Measurements from ENCODE around the gene SLMAP.
"Not testable (repeated sequence)": the region's sequence is repeated elsewhere in the genome, so short reads cannot be mapped to it uniquely, and the experiment has no call there.

The SLMAP gene

DNA sequence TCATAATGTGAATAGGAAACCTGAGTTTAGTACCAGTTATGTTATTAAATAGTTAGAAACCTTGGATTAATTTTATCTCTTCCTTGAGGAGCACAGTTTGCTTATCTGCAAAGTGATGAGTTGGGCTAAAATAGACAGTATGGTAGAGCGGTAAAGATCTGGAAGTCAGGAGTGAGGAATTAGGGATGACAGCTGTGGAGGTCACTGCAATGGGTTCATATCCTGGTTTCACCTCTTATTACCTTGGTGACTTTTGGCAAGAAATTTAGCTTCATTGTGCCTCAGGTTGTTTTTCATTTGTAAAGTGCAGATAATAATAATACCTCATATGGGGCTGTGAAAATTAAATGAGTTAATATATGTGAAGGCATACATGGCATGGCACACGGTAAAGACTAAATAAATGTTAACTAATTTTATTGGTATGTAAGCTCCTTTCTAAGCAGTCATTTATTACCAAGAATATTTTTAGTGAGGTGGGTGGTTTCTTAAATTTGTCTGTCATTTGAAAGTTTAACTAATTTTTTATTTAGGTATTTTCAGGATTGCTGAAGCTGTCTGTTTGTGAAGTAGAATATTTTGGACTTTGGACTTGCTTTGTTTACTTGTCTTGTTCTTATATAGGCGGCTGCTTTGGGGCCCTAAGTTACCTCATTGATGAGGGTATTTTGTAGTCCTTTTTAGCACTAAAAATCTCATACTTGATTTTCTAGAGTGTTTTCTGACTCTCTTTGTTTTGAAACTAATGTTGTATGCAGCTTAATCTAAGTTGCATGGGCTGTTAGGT lies 41.8 kb downstream of the SLMAP start:
- DNase-seq: no peak

DNA sequence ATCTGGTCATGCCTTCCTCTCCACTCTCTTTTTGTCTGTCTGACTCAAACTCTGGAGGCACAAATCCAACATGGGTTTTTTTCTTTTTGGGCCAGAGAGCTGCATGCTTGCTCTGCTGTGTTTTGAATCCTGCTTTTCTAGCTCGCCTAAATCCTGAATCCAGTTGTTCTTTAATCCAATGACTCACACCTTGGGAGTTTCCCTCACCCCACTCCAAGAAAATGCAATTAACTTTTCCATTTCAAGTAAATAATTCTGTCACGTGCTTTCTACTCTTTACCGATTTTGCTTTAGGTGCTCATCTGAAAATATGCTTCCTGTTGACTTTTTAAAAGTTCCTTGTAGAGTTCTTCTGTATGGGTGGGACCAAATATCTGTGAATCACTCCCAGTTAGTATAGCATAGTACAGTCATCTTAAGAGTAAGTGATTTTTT lies 47.6 kb downstream of the SLMAP start:
- DNase-seq: peak in 1 of 2 donors; percentile 43

DNA sequence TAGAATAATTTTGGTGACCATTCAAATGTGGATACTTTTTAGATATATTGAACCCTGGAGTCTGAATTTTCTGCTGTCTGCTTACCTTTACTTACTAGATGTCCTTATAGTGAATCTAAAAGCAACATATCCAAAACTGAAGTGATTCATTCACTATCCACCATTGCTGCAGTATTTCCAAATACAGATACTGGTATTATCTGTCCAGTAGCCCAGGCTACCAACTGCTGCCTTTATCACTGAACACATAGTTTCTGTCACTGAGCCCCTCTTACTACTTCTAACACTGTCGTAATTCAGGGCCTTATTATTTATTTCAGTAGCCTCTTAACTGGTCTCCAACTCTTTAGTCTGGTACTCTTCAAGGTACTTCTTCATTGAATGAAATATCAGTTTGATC lies 49.2 kb downstream of the SLMAP start:
- no peak for DNase-seq

DNA sequence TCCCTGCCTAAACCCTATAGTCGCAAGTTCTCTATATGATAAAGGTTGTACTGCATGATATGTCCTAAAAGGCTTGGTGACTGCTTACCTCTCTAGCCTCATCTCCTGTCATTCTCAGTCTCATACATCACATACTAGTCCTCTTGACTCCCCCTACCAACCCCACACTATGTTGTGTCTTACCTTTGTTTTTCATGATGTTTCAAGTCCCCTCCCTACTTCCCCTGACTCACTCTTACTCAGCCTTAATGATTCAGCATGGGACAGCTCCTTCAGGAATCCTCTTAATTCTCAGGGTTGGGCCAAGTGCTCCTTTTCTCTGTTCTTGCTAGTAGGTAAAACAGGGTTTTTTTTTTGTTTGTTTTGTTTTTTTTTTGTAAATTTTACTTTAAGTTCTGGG lies 49.6 kb downstream of the SLMAP start:
- no peak for DNase-seq

DNA sequence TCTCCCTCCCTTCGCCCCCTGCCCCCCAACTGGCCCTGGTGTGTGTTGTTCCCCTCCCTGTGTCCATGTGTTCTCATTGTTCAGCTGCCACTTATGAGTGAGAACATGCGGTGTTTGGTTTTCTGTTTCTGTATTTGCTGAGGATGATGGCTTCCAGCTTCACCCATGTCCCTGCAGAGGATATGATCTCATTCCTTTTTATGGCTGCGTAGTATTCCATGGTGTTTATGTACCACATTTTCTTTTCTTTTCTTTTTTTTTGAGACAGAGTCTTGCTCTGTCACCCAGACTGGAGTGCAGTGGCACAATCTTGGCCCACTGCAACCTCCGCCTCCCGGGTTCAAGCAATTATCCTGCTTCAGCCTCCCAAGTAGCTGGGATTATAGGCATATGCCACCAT lies 50.1 kb downstream of the SLMAP start:
- DNase-seq: not testable (repeated sequence)

DNA sequence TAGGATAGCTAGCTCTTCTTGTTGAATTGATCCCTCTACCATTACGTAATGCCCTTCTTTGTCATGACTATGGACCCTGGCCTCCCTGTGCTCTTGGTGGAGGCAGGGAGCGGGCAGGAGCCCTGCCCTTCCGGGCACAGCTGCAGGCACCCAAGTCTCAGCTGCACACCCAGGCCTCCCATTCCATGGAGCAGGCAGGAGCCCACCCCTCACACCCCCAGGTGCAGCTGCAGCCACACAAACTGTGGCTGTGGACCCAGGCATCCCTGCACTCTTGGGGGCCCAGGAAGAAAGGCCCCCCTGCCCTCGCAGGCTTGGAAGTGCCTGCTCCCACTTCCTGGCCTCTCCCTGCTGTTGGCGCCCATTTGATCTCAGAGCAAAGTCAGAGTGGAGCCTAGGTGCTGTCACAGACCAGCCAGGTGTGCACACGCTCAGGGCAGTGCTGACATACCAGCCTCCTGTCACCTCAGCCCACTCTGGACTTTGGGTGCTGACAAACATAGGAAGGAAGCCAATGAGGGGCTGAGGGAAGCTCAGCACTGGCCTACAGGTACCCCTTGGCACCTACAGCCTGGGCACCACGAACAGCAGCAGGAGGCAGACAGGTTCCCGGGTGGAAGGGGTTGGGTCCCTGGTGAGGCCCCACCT lies 53.0 kb downstream of the SLMAP start:
- DNase-seq: no peak

DNA sequence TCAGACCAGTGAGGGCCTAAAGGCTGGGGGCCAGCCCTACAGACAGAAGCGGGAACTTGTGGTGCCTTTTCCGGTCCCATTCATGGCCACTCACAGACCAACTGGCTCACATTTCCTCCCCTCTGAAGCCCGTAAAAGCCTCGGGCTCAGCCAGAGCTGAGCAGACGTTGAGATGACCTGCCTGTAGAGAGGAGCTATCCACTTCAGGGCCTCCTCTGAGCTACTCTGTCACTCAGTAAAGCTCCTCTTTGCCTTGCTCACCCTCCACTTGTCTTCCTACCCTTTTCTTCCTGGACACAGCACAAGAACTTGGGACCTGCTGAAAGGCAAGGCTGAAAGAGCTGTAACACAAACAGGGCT lies 53.5 kb downstream of the SLMAP start:
- DNase-seq: no peak

DNA sequence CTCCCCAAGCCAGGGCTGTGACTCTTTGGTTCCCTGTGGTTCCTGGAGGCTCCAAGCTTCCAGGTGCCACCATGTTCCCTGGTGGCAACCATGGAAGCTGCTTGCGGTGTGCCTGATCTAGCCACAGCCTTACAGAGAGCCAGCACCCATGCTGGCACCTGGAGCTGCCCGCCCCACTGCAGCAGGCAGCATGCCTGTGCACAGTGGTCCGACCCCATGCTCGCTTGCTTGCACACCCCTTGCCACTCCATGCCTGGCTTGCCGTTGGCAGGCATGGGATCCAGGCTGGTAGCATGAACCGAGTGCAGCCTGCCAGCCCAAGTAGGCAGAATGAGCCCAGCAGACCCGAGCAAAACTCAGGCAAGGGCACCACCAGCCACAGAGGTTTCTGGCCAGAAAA lies 53.9 kb downstream of the SLMAP start:
- DNase-seq: no peak

DNA sequence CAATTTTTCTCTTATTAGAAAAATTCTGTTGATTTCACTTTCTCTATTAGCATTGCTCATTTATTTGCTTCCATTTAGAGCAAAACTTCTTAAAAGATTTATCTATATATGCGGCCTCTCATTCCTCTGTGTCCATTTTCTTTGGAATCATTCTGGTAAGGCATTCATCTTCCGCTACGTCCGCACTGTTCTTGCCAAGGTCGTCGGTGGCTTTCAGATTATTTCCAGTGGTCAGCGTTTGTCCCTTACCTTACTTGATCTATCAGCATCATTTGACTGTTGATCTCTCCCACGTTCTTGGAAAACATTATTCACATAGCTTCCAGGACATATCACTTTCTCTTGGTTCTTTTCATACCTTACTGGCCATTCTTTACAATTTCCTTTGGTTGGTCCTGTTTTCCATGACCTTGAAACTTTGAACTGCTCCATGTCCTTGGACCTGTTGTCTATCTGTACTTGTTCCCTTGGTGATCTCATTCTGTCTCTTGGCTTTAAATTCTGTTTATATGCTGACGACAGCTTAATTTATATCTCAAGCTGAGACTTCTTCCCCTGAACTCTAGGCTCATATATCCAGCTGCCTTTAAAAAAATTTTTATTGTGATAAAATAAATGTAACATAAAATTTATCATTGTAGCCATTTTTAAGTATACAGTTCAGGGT lies 54.5 kb downstream of the SLMAP start:
- DNase-seq: no peak

DNA sequence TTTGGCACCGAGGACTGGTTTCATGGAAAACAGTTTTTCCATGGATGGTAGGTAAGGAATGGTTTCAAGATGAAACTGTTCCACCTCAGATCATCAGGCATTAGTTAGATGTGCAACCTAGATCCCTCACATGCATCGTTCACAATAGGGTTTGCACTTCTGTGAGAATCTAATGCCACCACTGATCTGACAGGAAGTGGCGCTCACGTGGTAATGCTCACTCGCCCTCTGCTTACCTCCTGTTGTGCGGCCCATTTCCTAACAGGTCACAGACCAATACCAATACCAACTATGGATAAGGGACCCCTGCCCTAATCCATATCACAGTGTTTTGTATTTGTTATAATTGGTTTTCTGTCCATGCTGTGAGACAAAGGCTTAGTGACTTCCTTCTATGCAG lies 58.9 kb downstream of the SLMAP start:
- peak; percentile 24 to 56 for DNase-seq

DNA sequence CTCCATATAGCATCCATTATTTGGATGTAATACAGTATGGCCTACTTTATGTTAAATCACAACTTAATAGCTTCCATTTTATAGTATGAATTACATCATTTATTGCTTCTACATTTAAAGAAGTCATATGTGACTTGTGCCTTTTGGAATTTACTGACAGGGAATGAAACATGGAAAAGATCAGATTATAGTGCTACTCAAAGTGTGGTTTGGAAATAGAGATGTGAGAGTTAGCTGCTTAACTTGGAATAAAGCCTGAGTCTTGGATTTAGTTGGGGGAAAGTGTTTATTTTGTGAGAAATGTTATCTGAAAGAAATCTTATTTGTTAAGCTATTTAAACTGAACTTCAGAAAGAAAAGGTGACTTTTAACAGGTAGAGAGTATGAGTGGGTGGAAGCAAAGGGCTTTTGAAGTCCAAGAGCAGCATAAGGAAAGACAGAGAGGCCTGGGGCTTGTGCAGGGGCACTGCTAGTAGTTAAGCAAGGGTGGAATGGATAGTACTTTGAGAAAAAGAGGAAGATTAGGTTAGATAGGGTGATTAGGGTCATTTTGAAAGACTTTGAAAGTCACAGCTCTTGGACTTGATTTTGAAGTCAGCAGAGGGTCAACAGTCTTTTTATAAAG lies 60.5 kb downstream of the SLMAP start:
- DNase-seq: no peak

DNA sequence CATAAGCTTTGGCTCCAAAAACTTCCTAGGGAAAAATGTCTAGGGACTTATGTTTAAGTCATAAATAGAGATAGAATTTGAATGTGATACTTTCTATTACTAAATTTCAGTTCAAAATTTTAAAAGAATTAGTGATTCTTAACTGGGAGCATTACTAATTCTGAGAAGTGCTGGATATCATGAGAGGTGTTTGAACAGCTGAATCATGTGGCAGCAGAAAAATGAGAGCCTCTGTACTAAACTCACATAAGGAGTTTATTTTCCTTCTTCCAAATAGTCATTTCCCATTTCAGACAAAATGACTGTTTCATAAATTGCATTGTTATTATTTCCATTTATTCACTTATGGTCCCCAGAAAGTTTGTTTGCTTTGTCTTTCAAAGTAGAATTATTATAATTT lies 62.7 kb downstream of the SLMAP start:
- no peak for DNase-seq

DNA sequence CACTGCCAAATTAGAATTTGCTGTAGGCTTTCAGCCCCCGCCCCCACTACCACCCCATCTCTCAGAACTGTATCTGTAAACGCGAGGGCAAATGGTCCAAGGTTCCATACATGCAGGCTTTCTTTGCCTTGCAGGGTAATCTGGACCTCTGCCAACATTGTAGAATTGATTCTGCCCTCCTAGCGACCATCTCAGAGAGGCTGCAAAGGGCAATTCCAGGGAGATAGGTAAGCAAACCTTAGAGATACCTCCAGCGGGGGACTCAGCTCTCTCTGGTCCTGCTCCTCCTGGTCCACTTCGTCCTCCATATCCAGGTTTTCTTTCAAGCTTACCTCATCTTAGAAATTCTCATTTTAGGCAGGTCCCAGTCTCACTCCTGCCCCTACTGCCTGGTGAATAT lies 64.4 kb downstream of the SLMAP start:
- DNase-seq: no peak

DNA sequence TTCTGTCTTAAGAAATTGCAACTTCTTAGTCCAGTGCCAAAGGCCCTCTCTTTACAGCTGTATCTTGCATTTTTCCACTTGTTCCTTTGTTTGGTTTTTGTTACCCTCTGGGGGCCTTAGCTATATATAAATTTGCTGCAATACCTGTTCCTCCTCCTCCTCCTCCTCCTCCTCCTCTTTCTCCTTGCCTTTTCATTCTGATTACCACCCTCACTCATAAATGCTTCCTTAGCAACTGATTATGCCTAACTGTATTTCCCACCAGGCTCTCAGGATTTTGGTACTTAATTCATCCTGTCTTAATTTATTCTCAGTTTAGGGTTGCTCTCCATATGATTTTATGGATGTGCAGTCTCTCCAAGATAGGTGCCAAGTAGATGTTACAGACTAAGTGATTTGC lies 65.7 kb downstream of the SLMAP start:
- DNase-seq: no peak

DNA sequence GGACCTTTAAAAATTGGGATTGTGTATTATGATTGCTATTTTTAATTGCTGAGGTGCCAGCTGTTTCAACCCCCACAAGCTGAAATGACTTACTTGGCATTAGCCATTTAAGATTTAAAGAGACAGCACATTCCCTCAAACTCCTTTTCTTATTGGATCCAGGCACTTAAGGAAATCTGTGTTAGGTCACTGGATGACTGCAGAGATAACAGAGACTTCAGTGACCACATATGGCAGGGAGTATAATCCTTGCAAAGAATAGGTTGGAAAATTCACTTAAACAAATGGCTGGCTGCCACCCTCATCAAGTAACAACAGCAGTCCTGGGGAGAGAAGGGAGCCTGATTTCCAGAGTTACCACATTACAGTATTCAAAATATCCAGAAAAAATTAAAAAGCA lies 66.6 kb downstream of the SLMAP start:
- no peak for DNase-seq

DNA sequence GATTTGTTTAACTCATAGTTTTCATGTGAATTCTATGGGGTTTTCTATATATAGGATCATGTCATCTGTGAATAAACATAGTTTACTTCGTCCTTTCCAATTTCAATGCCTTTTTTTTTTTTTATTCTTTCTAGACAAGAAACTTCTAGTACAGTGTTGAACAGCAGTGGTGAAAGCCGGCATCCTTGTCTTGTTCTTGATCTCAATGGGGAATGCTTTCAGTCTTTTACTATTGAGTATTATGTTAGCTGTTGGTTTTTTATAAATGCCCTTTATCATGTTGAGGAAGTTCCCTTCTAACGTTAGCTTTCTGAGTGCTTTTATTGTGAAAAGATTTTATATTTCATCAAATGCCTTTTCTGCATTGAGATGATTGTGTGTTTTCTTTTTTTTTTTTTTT lies 69.0 kb downstream of the SLMAP start:
- no peak for DNase-seq

DNA sequence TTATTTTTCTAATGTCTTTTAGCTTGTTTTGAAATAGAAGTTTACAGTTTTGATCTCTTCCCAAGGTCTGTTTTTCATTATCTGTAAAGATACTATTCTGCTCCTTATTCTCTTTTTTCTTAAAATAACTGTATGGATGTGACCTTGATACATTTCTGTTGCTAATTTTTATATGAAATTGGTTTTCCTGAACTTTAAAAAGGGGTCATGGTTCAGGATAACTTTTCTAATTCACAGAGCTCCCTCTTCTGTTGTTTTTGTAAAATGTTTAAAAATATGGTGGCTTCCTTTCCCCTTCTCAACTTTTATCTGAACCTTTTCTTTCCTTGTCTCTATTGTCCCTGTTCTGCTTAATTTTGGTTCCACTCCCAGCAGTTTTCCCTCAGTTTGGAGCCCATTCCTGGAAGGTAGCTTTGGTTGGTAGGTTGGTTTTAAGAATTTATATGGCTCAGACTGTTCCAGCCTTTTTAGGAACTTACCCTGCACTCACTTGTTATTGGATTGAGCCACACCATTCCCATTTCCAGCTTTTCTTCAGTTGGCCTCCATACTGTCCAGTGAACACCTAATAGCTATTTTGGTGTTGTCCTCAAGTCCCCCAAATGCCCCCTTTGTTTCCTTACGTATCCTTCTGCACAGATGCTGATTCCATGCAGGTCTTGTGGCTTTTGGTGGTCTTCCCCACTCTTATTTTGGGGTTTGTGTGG lies 70.3 kb downstream of the SLMAP start:
- no peak for DNase-seq

DNA sequence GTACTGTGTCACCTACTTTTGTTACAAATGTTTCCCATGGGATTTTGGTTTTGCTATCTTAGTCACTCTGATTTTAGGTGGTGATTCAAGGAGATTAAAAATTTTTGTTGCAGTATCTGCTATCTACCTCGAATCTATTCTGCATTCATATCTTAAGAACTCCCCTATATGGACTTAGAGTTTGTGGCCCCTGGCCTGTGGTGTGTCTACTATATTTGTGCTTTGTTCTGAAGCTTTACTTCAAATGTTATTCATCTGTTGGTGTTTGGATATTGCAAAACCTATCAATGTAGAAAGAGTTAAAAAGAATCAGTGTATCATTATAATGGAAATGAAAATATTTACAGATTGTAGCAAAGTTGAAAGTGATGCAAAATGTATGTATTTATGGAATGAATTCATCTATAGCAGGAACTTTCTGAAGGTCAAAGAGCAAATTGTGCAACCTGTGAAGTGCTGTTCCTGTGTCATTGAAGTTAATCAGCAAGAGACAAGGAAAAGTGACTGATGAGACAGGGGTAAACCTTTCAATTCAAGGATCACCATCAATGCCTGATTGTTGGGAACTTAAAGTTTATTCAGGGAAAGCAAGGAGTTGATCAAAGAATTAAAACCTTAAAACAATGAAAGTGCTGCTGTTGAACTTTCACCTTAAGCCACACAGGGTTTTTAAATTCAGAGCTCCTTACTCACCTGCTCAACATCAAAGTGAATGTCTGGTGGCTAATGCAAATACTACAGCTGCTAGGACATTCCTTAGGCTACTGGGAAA lies 71.0 kb downstream of the SLMAP start:
- DNase-seq: no peak

DNA sequence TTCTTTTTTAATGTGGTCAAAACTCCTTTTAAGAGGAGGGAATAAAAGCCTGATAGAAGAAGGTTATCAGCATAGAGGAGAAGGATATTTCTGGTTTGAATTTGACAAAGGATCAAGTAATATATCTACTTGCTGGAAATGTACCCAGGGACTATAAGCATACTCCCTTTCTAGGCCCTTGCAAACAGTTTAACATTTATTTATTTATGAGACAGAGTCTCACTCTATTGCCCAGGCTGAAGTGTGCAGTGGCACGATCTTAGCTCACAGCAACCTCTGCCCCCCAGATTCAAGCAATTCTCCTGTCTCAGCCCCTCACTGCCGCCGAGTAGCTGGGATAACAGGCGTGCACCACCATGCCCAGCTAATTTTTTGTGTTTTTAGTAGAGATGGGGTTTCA lies 71.6 kb downstream of the SLMAP start:
- no peak for DNase-seq

DNA sequence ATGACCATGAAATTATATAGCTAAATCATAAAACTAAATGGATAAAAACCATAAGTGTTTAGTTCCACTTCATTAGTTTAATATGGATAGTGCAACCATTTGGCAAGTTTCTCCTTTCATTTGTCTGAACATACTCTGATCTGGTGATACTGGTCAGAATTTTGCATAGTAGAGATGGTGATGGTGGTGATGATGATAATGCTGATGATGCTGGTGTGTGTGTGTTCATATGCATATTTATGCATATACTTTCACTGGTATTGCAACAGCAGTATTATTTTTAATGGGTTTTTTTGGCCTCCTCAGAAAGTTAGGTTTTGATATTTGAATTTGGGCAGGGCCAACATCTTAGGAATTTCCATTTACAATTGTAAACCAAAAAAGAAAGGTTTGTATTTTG lies 76.4 kb downstream of the SLMAP start:
- DNase-seq: no peak

DNA sequence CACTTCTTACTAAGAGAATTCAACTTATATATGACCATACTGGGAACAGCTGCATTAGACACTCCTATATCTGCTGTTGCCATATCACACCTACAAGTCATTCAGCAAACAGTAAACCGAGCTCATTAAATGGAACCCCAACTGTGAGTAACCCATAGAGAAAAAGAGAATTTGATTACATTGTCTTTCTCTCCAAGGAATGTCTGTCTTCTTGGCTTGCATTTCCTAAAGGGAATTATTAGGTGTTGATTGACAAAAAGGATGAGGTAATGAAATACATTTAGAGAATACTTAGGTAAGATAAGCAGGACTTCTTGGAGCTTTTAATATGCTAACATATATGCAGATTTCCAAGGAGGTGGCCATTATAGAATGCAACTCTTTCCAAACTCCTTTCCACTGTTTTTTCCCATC lies 76.8 kb downstream of the SLMAP start:
- DNase-seq: no peak

DNA sequence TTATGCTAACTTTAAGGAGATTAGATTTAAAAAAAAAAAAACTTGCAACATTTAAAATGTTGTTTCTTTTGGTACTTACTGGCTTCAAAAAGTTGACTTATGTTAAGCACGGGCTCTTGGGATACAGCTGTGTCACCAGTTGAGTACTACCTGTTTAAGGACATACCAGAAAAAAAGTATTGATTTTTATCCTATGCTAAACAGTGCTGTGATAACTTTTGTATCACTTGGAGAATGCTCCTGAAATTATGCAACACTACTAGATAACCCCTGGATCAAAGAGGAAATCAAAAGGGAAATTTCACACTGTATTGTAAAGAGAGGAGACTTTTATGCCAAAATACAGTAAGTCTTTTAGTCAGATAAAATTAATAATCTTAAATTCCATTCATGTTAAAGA lies 77.7 kb downstream of the SLMAP start:
- no peak for DNase-seq

Measured in CD4-positive, alpha-beta T cell treated with Interferon alpha-2 for 1 hour (primary cell).